Stimulated activated CD4-positive, alpha-beta T cell treated with anti-CD3 and anti-CD28 coated beads, Interleukin-4, amount 100 ng/mL, for 24 hours (primary cell): ENCODE measurements around the gene MEF2C.

Experiments
- DNase-seq: peaks from one replicate; pipeline ENCODE4 v3.0.0-alpha.2; 2020

Gene MEF2C

GRCh38 chr5:88888291-88888690, 5.3 kb upstream of the MEF2C start:
- no peak for DNase-seq

DNA sequence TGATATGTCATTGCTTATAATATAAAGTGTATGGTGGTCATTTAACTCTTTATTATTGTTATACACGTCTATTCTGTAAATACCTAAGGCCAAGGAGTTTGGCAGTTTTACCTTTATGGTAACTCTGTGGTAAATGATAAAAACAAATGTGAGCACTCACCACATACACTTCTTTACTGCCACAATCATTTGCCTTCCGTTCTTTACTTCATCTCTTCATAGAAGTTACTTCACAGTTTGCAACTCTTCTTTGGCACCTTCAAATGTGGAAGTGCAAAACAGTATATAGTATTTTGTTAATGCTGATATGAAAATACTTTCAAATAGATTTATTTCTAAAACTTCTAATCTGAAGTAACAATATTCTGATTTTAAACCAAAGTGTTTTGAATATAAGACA, 4.4 kb upstream of the MEF2C start:
- DNase-seq, result no peak

- no peak for DNase-seq
Observed at GRCh38 chr5:88886746-88887341, 3.9 kb upstream of the MEF2C start.

- no peak for DNase-seq
Observed at GRCh38 chr5:88886252-88886651, 3.3 kb upstream of the MEF2C start.

DNA sequence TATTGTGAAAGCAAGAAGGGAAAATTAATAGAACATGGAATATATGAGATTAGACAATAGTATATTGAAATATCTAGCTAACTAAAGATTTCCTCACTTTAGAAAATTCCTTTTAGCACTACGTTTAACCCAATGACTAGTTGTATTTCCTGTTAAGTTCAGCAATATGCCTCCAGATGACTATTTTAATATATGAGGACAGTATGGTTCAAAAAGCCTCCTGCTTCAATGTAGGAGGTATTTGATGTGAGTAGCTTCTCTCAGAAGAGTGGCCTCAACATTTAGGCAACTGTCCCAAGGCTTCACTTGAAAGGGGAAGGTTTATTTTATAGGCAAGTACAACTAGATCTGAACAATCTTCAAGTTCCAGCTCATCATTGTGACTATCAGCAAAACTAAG, 2.0 kb upstream of the MEF2C start:
- no peak for DNase-seq

- DNase-seq, result no peak
Observed at GRCh38 chr5:88884608-88884877, 1.6 kb upstream of the MEF2C start.

DNA sequence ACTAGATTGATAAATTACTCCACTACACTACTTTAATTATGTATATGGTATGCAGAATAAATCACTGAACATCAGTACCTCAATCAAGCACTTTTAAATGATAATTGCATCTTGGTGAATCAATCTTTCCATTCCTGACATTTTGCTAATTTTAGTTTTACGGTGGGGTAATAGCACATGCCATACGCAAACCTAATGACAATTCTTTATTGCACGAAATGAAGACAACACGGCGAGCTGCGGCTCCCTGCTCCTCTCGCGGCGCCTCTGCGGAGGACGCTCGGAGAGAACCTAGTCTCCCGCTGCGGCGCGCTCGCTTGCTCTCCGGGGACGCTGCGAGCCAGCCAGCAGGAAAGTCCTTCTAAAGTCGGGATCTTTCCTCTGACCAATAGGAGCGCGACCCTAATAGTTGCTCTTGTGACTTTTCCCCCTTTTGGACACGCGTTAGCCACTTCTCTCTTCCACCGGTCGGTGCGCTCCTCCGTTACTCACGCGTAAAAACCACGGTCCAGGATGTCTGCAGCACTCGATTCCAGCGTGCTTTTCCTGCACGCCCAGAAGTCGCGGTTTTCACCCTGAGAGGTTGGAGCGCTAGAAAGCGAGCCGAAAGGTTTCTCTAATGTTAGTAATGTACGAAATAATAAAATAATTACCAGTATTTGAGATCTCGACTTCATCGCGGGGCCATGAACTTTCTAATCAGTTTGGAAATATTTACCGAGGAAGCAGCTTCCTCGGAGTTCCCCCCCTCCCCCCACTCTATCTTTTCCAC, 1.0 kb upstream of the MEF2C start:
- DNase-seq, result no peak

GRCh38 chr5:88882276-88883038, 527 bp downstream of the MEF2C start:
- DNase-seq, result no peak

- no peak for DNase-seq
Observed at GRCh38 chr5:88881571-88881971, 1.4 kb downstream of the MEF2C start.

DNA sequence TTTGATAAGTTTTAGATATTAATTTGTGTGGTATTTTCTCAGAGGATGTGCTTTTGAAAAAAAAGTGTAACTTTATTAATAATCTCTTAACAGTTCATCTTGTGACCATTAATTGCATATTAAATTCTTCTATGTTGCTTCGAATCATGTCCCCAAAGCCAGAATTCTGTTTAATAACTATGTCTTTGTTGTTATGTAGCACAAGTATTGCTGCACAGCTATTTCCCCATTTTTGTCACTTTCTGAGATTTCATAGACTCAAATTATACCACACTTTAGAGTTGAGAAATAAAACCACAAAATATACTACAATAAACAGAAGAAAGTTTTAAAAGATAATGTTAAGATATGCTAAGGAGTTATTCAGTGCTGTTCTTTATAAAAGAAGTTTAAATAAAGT, 2.8 kb downstream of the MEF2C start:
- no peak for DNase-seq

DNA sequence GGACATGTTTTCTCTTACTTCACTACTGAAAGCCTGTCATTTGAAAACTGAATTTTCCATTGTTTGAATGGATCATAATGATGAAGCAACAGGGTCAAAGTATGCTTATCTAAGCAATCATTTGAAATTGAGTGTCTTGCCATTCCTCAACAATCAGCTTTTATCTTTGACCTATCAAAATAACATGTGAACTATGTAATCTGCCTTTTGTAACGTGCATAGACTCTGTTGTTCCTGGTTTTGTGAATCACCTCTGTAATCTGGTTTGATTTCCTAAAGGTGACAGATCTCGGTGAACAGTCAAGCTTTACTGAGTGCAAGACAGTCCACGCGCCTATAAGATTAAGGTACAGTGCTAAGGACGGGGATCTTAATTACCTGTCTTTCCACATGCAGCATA, 3.3 kb downstream of the MEF2C start:
- no peak for DNase-seq

GRCh38 chr5:88878976-88879375, 4.0 kb downstream of the MEF2C start:
- DNase-seq, result no peak

DNA sequence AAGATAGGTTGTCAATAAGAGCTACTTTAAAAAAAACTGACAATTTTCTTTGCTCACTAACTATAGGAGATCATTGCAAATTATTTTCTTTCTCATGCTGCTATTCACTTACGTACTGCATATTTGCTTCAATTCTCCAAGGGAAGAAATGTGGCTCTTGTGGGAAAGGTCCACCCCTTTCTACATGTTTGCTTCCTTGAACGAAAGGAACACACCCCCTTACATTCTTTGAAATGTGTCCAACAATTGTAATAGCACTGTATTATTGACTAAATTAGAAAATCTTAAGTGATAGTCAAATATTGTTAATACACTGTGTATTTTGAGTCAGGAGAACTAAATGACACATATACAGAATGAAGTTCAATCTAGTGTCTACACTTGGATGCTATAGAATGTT, 5.2 kb downstream of the MEF2C start:
- DNase-seq, result no peak

DNA sequence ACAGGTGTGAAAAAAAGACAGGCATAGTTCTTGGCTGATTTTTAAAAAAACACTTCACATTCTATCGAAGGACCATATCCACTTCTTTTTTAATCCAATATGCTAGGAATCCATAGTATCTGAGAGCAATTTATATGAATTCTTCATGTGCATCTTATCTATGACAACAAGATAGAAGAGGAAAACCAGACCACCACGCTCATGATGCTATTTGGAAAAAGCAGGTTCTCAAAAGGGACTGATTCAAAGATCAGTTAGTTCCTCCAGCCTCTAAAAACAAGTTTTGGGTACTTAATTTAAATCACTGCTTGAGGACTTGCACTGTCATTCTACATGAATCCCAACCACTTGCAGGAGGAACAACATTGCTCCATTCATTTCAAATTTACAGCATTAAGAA, 6.3 kb downstream of the MEF2C start:
- DNase-seq, result no peak

GRCh38 chr5:88875341-88876234, 7.4 kb downstream of the MEF2C start:
- DNase-seq, result no peak

- no peak for DNase-seq
Observed at GRCh38 chr5:88873447-88873846, 9.5 kb downstream of the MEF2C start.

DNA sequence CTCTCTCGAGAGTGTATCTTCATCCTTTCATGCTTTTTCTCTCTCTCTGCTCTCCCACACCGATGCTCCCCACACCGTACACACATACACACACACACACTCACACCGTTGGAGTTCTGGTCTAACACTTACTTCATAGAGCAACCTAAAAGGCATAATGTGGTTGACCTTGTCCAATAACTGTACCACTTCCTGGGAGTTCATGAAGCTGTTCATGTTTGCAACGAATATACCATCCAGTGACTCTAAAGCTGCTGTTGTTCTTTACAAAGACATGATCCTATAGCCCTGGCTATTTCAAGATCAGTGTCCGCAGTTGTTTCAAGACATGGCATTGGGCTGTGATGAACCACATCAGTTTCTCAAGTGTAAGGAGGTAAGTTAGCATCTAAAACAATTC, 10.0 kb downstream of the MEF2C start:
- no peak for DNase-seq

DNA sequence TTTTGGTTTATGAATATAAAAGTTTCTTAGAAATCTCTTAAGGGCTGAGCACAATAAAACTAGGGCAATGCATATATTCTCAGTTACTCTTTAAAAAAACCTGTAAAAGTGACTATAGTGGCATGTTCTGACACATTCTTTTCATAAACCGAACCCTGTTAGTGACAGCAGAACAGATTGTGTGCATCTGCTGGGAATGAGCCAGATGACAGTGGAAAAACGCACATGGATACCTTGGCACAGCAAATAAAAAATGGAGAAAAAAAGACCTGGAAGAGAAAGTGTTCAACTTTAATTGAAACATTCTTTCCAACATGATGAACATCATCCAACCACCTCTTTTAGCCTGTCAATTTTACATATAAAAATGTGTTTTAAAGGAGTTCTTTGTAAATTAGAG, 12.7 kb downstream of the MEF2C start:
- DNase-seq, result no peak

DNA sequence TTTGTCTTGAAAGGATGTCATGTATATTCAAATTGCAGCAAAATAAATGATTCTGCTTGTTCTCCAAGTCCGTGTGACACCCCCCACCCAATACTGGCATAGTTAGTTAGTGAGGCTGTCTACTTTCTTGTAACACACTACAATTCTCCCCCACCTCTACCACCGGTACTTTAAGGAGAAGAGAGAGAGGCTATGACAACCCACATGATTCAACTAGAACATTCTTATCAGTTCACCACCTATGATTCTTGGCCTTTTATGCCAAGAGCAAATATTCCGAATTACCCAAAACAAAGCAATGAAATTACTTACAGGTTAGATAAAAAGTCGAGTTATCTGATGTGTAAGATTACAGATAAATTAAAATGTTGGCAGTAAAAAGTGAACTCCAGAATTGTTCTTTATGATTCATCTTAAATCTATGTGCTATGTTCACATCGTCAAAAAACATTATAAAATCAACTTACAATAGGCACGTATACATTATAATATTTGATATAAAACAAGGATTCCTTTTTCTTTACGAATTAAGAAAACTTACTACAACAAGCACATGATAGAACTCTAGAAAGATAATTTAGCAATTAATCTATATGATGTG, 14.4 kb downstream of the MEF2C start:
- no peak for DNase-seq

GRCh38 chr5:88867638-88868037, 15.3 kb downstream of the MEF2C start:
- DNase-seq, result no peak

DNA sequence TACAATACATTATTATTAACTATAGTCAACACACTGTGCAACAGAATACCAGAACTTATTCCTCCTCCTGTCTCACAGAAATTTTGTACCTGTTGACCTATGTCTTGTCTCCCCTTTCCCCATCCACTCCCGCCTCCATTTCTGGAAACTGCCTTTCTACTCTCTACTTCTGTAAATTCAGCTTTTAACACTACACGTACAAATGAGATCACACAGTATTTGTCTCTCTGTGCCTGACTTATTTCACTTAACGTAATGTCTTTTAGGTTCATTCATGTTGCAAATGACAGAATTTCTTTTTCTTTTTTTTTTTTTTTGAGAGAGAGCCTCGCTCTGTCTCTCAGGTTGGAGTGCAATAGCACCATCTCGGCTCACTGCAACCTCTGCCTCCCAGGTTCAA, 19.5 kb downstream of the MEF2C start:
- no peak for DNase-seq

DNA sequence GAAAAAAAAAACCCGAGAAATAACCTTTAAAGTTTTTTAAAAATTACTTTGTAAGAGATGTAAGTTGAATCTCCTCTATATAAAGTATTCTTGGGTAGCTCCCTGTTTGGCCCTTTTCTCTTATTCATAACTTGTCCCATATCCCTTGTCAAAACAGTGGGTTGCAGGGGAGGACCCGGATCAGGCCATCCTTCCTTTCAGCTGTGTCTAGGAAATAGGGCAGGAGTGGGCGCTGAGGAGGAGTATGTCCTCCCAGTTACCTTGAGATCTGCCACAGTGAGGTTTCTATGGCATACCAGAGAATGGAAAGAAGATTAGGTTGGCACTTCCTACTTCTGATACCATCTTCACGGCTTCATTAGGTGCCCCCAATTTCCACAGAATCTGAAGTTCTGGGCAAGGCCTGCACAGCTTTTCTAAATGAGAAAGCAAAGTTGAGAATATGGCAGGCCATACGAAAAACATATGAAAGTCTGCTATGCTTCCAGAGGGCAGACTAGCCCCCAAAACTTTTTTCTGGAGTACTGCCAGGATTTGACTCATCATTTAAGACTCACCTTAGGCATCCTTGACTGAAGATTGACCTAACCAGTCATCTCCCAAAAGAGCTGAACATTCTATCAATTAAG, 20.3 kb downstream of the MEF2C start:
- DNase-seq, result no peak

DNA sequence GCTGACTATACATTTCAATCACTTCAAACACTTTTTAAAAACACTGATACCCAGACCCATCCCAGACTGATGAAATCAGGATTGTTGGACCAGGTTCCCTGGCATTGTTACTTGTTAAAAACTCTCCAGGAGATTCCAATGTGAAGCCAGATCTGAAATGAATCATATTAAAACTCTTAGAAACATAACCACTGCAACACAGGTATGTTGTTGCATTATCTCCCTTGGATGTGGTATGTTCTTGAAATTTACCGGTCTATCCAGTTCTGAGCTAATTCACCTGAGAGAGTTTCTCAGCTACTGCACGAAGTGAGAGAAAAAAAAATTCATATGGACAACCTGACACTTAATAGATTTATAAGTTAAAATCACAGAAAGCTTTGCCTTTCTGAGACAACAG, 21.8 kb downstream of the MEF2C start:
- no peak for DNase-seq
